ENCODE results near the gene NAALADL2.
A peak's percentile ranks its signal among the peaks of the same experiment; 100 is the strongest.

NAALADL2 gene

DNA sequence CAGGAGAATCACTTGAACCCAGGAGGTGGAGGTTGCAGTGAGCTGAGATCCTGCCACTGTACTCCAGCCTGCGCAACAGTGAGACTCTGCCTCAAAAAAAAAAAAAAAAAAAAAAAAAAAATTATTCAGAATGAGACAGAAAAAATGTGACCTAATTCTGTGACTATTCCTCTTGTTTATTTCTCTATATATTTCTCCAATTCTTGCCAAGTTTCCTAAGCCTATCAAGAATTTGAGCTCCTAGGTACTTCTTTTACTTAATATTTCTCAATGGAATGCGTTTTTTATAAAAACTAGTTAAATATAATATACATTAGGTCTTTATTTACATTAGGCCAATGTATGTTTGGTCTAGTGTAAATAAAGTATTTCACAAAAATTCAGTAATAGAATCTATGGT lies 86.8 kb downstream of the NAALADL2 start:
- H3K4me3 ChIP-seq (ENCODE audit: low read depth, low read length) = no peak overlapping the region
- peaks cover 6% of the 10 kb centered on the region; the same call in 1 of the 2 replicates for H3K9me3 ChIP-seq (ENCODE audit: control insufficient read depth, insufficient read depth, low read depth, low read length)
- no peaks in the 10 kb centered on the region for H3K36me3 ChIP-seq (ENCODE audit: control insufficient read depth, insufficient read depth, low read length)
- H3K27me3 ChIP-seq (ENCODE audit: control insufficient read depth, insufficient read depth, low read length) = no peaks in the 10 kb centered on the region
- no peak overlapping the region for H3K27ac ChIP-seq (ENCODE audit: low read depth, low read length)
- no peak overlapping the region for H3K9ac ChIP-seq (ENCODE audit: low read length)
- H3K4me1 ChIP-seq (ENCODE audit: control insufficient read depth, insufficient read depth, low read length) = no peaks in the 10 kb centered on the region; the same call in 1 of the 2 replicates

DNA sequence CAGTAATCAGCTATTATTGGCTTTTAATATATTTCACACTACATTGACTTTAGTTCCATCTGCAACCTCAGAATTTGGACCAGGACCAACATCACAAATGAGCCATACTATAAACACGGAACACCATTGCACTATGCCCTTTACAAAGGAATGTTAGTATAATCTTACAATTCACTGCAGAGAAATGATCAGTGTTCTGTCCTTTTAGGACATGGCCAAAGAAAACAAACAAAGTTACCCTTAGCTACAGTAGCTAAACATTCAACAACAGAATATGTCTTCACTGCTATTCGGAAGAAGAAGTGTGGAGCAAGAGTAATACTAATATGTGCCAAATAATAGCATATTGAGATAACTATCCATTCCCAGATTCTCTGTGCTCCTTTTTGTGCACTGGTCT lies 90.4 kb downstream of the NAALADL2 start:
- Histone ChIP-seq H3K9ac (ENCODE audit: low read length) (no peak overlapping the region), H3K27ac (ENCODE audit: low read depth, low read length) (no peak overlapping the region)

DNA sequence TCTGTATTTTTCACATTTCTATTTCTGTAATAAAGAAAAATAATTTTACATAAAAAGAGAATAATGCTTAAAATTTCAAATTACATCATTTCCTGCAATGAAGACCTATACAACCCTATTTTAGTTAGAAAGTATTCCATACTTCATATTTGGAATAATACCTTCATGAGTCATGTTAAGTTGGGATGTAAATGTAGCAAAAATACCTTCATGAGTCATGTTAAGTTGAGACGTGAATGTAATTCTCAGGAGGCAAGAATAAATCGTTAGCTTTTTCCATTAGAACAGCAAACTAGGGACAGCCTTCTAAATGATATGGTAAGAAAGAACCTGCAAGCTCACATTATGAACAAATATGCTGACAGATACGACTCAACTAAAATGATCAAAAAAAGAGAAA lies 91.9 kb downstream of the NAALADL2 start:
- no peak overlapping the region for H3K27ac ChIP-seq (ENCODE audit: low read depth, low read length)
- H3K36me3 ChIP-seq (ENCODE audit: control insufficient read depth, insufficient read depth, low read length) = no peaks in the 10 kb centered on the region
- H3K4me3 ChIP-seq (ENCODE audit: low read depth, low read length) = no peak overlapping the region
- H3K27me3 ChIP-seq (ENCODE audit: control insufficient read depth, insufficient read depth, low read length) = no peaks in the 10 kb centered on the region
- peaks cover 9% of the 10 kb centered on the region for H3K4me1 ChIP-seq (ENCODE audit: control insufficient read depth, insufficient read depth, low read length)
- H3K9ac ChIP-seq (ENCODE audit: low read length) = no peak overlapping the region
- no peaks in the 10 kb centered on the region for H3K9me3 ChIP-seq (ENCODE audit: control insufficient read depth, insufficient read depth, low read depth, low read length)

More for the DNA sequence above, 90.4 kb downstream of the NAALADL2 start:
- no peaks in the 10 kb centered on the region for H3K9me3 ChIP-seq (ENCODE audit: control insufficient read depth, insufficient read depth, low read depth, low read length)
- peaks cover 7% of the 10 kb centered on the region; the same call in 1 of the 2 replicates for H3K4me1 ChIP-seq (ENCODE audit: control insufficient read depth, insufficient read depth, low read length)
- H3K27me3 ChIP-seq (ENCODE audit: control insufficient read depth, insufficient read depth, low read length) = no peaks in the 10 kb centered on the region
- H3K36me3 ChIP-seq (ENCODE audit: control insufficient read depth, insufficient read depth, low read length) = no peaks in the 10 kb centered on the region
- no peak overlapping the region for H3K4me3 ChIP-seq (ENCODE audit: low read depth, low read length)

DNA sequence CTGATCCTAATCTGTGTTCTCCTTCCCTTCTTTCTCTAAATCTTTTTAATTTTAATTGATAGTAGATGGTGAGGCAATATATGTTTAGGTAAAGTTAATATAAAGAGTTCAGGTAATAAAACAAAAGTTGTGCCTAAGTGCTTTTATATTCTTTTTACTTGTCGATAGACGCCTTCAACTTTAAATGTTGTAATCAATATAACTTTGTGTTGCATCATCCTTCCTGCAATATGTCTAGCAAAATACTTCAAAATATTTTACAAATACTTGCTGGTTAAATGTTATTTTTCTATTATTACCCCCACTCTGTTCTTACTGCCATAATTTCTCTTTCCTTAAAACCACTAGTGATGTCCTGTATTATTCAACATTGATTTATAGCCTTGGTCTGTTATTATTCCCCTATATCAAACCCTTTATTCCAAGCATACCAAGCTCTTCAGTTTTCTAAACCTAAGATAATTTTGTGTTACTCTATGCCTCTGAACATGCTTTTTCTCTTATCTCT lies 92.4 kb downstream of the NAALADL2 start:
- no peaks in the 10 kb centered on the region for H3K9me3 ChIP-seq (ENCODE audit: control insufficient read depth, insufficient read depth, low read depth, low read length)
- no peak overlapping the region for H3K27ac ChIP-seq (ENCODE audit: low read depth, low read length)

DNA sequence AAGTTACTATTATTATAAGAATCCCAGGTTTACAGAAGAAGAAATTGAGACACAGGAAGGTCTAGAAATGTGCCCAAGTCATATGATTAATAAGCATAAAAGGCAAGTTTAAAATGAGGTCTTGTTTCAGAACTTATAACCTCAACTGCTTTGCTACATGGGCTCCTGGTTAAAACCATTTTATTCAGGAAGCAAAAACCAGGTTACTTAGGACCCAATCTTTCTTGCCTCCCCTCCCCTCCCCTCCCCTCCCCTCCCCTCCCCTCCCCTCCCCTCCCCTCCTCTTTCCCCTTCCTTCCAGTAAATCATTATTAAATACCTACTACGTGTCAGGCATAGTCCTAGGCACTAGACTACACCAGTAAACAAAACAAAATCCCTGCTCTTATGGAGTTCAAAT lies 93.9 kb downstream of the NAALADL2 start:
- Histone ChIP-seq H3K4me3 (ENCODE audit: low read depth, low read length) (no peak overlapping the region), H3K27ac (ENCODE audit: low read depth, low read length) (no peak overlapping the region), H3K36me3 (ENCODE audit: control insufficient read depth, insufficient read depth, low read length) (no peaks in the 10 kb centered on the region), H3K4me1 (ENCODE audit: control insufficient read depth, insufficient read depth, low read length) (peaks cover 9% of the 10 kb centered on the region), H3K9me3 (ENCODE audit: control insufficient read depth, insufficient read depth, low read depth, low read length) (no peaks in the 10 kb centered on the region), H3K9ac (ENCODE audit: low read length) (no peak overlapping the region), H3K27me3 (ENCODE audit: control insufficient read depth, insufficient read depth, low read length) (no peaks in the 10 kb centered on the region)

More for the DNA sequence above, 92.4 kb downstream of the NAALADL2 start:
- H3K27me3 ChIP-seq (ENCODE audit: control insufficient read depth, insufficient read depth, low read length) = no peaks in the 10 kb centered on the region
- peaks cover 9% of the 10 kb centered on the region for H3K4me1 ChIP-seq (ENCODE audit: control insufficient read depth, insufficient read depth, low read length)
- H3K36me3 ChIP-seq (ENCODE audit: control insufficient read depth, insufficient read depth, low read length) = no peaks in the 10 kb centered on the region
- no peak overlapping the region for H3K9ac ChIP-seq (ENCODE audit: low read length)
- no peak overlapping the region for H3K4me3 ChIP-seq (ENCODE audit: low read depth, low read length)

DNA sequence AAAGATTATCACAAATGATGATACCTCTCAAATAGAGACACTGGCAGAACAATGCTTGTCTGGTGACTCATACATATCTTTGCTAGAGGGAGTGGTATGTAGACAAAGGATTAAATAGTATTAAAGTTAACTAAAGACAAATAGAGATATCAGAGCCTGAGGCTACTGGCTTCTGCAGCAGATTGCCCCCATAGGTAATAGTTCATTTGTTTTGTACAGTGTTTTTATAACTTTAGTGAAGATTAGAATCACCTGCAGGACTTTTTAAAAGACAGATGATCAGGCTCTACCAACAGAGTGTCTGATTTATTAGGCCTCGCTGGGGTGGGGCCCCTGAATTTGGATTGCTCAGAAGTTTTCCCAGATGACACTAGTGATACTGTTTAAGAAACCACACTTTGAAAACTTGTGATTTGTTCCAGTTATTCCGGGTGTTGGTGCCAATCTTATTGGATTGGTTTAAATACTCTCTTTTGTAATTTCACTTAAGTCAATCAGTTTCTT lies 96.4 kb downstream of the NAALADL2 start:
- 0 out of 2 replicates have a peak overlapping the region, but pooled peaks have one; percentile 14 for H3K27ac ChIP-seq (ENCODE audit: low read depth, low read length)
- peaks cover 9% of the 10 kb centered on the region for H3K4me1 ChIP-seq (ENCODE audit: control insufficient read depth, insufficient read depth, low read length)
- H3K36me3 ChIP-seq (ENCODE audit: control insufficient read depth, insufficient read depth, low read length) = no peaks in the 10 kb centered on the region
- H3K27me3 ChIP-seq (ENCODE audit: control insufficient read depth, insufficient read depth, low read length) = no peaks in the 10 kb centered on the region
- no peak overlapping the region for H3K4me3 ChIP-seq (ENCODE audit: low read depth, low read length)
- H3K9me3 ChIP-seq (ENCODE audit: control insufficient read depth, insufficient read depth, low read depth, low read length) = no peaks in the 10 kb centered on the region
- H3K9ac ChIP-seq (ENCODE audit: low read length) = no peak overlapping the region

DNA sequence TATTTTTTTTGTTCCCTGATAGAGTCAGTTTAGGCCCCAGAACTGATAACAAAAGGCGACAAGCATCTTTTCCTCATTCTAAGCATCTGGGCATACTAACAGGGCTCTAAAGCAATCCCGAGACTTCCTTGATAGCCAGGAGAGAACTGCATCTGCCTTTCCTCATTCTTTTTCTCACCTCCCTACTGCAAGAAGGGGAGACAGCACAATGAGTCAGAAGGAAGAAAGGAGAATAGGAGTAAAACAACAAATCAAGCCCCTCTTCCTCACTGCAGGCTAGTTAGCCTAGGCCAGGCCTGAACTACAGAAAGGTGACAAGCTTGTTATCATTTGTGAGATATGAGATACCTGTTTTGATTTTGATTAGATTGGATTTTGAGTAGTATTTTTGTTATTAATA lies 97.9 kb downstream of the NAALADL2 start:
- Histone ChIP-seq H3K27ac (ENCODE audit: low read depth, low read length) (no peak overlapping the region), H3K36me3 (ENCODE audit: control insufficient read depth, insufficient read depth, low read length) (no peaks in the 10 kb centered on the region), H3K27me3 (ENCODE audit: control insufficient read depth, insufficient read depth, low read length) (no peaks in the 10 kb centered on the region), H3K4me1 (ENCODE audit: control insufficient read depth, insufficient read depth, low read length) (peaks cover 9% of the 10 kb centered on the region), H3K4me3 (ENCODE audit: low read depth, low read length) (no peak overlapping the region), H3K9ac (ENCODE audit: low read length) (no peak overlapping the region), H3K9me3 (ENCODE audit: control insufficient read depth, insufficient read depth, low read depth, low read length) (no peaks in the 10 kb centered on the region)

DNA sequence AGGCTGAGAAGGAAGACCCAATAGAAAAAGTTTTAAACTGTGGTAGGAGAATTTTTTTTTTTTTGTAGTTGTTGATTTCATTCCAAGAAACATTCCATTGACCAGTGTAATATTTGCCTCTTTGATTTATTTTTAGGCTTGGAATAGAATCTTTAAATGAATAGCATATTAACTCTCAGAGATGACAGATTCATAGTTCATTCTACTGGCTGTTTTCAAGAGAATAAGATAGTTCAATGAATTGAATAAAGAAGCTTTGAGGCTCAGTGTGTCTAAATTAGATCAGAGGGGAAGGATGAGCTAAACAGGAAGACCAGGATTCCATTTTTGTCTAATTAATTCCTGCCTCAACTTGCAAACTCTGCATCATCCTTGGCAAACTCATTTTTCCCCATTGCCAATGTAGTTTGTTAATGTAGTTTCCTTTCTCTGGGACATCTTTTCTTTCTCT lies 98.4 kb downstream of the NAALADL2 start:
- no peaks in the 10 kb centered on the region for H3K27me3 ChIP-seq (ENCODE audit: control insufficient read depth, insufficient read depth, low read length)
- H3K4me3 ChIP-seq (ENCODE audit: low read depth, low read length) = no peak overlapping the region
- no peak overlapping the region for H3K9ac ChIP-seq (ENCODE audit: low read length)
- peaks cover 9% of the 10 kb centered on the region for H3K4me1 ChIP-seq (ENCODE audit: control insufficient read depth, insufficient read depth, low read length)
- H3K9me3 ChIP-seq (ENCODE audit: control insufficient read depth, insufficient read depth, low read depth, low read length) = no peaks in the 10 kb centered on the region
- H3K36me3 ChIP-seq (ENCODE audit: control insufficient read depth, insufficient read depth, low read length) = no peaks in the 10 kb centered on the region
- no peak overlapping the region for H3K27ac ChIP-seq (ENCODE audit: low read depth, low read length)

DNA sequence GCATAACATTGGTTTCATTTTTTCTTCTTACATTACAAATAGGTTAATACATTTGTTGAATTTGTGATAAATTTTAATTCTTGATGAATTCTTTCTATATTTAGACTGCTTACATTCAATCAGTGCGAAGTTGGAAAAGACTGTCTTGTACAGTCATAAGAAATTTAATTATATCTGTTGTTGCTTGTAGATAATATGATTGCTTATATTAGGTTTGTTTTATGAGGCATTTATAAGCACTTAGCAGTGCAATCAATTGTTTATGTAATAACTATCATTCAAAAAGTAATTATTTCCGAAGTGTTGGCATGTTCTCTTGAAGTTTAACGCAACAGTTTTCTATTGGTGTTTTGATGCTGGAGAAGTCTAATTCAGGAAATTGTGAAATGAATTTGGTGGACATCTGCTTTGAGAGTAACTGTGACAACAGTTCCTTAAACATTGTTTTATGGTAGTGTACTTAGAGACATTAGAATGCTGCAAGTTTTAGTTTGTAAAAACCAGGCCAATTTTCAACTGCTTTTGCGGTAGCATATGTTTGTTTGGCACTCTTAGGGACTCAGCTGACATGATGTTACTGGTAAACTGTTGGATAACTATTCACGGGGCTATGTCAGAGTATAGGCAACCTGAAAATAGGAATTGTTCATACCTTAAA lies 99.7 kb downstream of the NAALADL2 start:
- no peaks in the 10 kb centered on the region for H3K9me3 ChIP-seq (ENCODE audit: control insufficient read depth, insufficient read depth, low read depth, low read length)
- peaks cover 7% of the 10 kb centered on the region for H3K4me1 ChIP-seq (ENCODE audit: control insufficient read depth, insufficient read depth, low read length)
- no peak overlapping the region for H3K27ac ChIP-seq (ENCODE audit: low read depth, low read length)
- no peak overlapping the region for H3K9ac ChIP-seq (ENCODE audit: low read length)
- no peaks in the 10 kb centered on the region for H3K36me3 ChIP-seq (ENCODE audit: control insufficient read depth, insufficient read depth, low read length)
- H3K4me3 ChIP-seq (ENCODE audit: low read depth, low read length) = no peak overlapping the region
- no peaks in the 10 kb centered on the region for H3K27me3 ChIP-seq (ENCODE audit: control insufficient read depth, insufficient read depth, low read length)

DNA sequence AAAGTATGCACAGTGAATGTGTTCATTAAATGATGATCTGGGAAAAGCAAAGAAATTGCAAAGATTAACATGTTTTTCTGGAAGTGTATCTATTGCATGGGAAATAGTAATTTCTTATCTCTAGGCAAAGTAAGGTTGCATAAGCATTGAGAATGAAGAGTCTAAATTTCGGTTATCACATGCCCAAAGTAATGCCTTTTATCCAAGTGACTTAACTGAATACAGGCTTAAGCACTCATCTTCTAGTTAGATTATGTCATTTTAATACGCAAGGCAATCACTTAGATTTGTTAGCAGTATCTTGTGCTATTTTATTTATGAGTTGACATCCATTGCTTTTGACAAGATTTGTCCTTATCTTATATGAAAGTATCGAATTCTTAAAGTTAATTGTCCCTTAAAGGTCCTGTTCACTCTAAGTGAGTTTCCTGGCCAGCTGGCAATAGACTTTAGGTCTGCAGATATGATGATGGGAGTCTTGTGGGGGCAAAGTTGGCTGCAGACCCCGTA lies 100.5 kb downstream of the NAALADL2 start:
- H3K9ac ChIP-seq (ENCODE audit: low read length) = no peak overlapping the region
- peaks cover under 1% of the 10 kb centered on the region for H3K4me1 ChIP-seq (ENCODE audit: control insufficient read depth, insufficient read depth, low read length)
- no peaks in the 10 kb centered on the region for H3K36me3 ChIP-seq (ENCODE audit: control insufficient read depth, insufficient read depth, low read length)
- no peak overlapping the region for H3K4me3 ChIP-seq (ENCODE audit: low read depth, low read length)
- H3K27me3 ChIP-seq (ENCODE audit: control insufficient read depth, insufficient read depth, low read length) = no peaks in the 10 kb centered on the region
- H3K9me3 ChIP-seq (ENCODE audit: control insufficient read depth, insufficient read depth, low read depth, low read length) = no peaks in the 10 kb centered on the region
- no peak overlapping the region for H3K27ac ChIP-seq (ENCODE audit: low read depth, low read length)

DNA sequence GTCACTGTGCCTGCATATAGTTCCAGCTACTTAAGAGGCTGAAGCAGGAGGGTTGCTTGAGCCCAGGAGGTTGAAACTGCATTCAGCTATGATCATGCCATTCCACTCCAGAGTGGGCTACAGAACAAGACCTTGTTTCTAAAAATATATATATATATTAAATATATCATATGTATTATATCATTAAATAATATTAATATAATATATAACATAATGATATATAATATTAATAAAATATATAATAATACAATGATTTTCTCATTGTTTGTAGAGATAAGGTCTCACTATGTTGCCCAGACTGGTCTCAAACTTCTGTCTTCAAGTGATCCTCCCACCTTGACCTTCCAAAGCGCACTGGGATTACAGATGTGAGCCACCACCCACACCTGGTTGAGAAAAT lies 101.8 kb downstream of the NAALADL2 start:
- no peaks in the 10 kb centered on the region for H3K27me3 ChIP-seq (ENCODE audit: control insufficient read depth, insufficient read depth, low read length)
- no peaks in the 10 kb centered on the region for H3K9me3 ChIP-seq (ENCODE audit: control insufficient read depth, insufficient read depth, low read depth, low read length)
- no peak overlapping the region for H3K27ac ChIP-seq (ENCODE audit: low read depth, low read length)
- no peak overlapping the region for H3K4me3 ChIP-seq (ENCODE audit: low read depth, low read length)
- no peak overlapping the region for H3K9ac ChIP-seq (ENCODE audit: low read length)
- H3K4me1 ChIP-seq (ENCODE audit: control insufficient read depth, insufficient read depth, low read length) = no peaks in the 10 kb centered on the region
- H3K36me3 ChIP-seq (ENCODE audit: control insufficient read depth, insufficient read depth, low read length) = no peaks in the 10 kb centered on the region

Data from HUES6 (cell line).